HEK293 (cell line): Measurements from ENCODE around the gene ADCY3.

Experiments
- CTCF ChIA-PET: fragments of 350-600 bp; formaldehyde crosslinking; extraction: SDS; loops from one replicate; lab custom pipeline; 2021; ENCODE audit warnings: antibody characterized with exemption; lab: Yijun Ruan, JAX
- POLR2A ChIA-PET: fragments of 300-600 bp; formaldehyde crosslinking; extraction: SDS; loops from one replicate; lab custom pipeline; 2020; ENCODE audit warnings: antibody characterized with exemption, inconsistent platforms; lab: Yijun Ruan, JAX
- H3K27ac ChIP-seq: fragments of 200-500 bp; sonication (Bioruptor generic); 2 replicates; pipeline ENCODE4 v1.5.1; 2014; ENCODE audit warnings: low read depth, low read length, control low read depth, inconsistent platforms; ENCODE audit errors: extremely low read depth
- H3K36me3 ChIP-seq, 2 experiments: fragments of 200-500 bp in 1 of 2; sonication (Bioruptor generic) in 1 of 2; 1 replicate in 1 of 2; 2 replicates in 1 of 2; pipeline ENCODE4 v1.5.1; 2014 to 2017; ENCODE audit warnings: inconsistent platforms in 2 of 2, low read length in 2 of 2; ENCODE audit not compliant: control insufficient read depth in 2 of 2, insufficient read depth in 1 of 2
- H3K4me1 ChIP-seq: fragments of 200-500 bp; sonication (Bioruptor generic); 2 replicates; pipeline ENCODE4 v1.5.1; 2014; ENCODE audit warnings: mild to moderate bottlenecking, low read length, inconsistent platforms; ENCODE audit not compliant: control insufficient read depth, insufficient read depth
- H3K4me3 ChIP-seq: 2 replicates; pipeline ENCODE4 v1.5.1; 2011; ENCODE audit warnings: low read depth, mild to moderate bottlenecking, control low read depth, low read length, moderate library complexity
- H3K9me3 ChIP-seq: fragments of 200-500 bp; sonication (Bioruptor generic); 2 replicates; pipeline ENCODE4 v1.5.1; 2014; ENCODE audit warnings: low read depth, low read length, inconsistent platforms; ENCODE audit not compliant: control insufficient read depth, insufficient read depth
- KLF16 ChIP-seq: fragments of 450-650 bp; formaldehyde crosslinking; IDR thresholded peaks from 2 replicates; pipeline ENCODE4 v1.5.1; 2017; ENCODE audit warnings: missing biosample characterization, missing genetic modification characterization
- MEIS1 ChIP-seq: sonication (generic); formaldehyde crosslinking; IDR thresholded peaks from 2 replicates; pipeline ENCODE4 v1.8.1; 2022; ENCODE audit warnings: missing genetic modification reagents, mild to moderate bottlenecking, borderline replicate concordance
- MZF1 ChIP-seq: fragments of 450-650 bp; formaldehyde crosslinking; IDR thresholded peaks from 2 replicates; pipeline ENCODE4 v1.5.1; 2017; ENCODE audit warnings: missing biosample characterization, missing genetic modification characterization, borderline replicate concordance
- YY2 ChIP-seq: fragments of 450-650 bp; formaldehyde crosslinking; IDR thresholded peaks from 2 replicates; pipeline ENCODE4 v1.5.1; 2016; ENCODE audit warnings: missing biosample characterization, missing genetic modification characterization
- ZNF202 ChIP-seq: fragments of 450-650 bp; formaldehyde crosslinking; IDR thresholded peaks from 2 replicates; pipeline ENCODE4 v1.5.1; 2016; ENCODE audit warnings: missing biosample characterization, missing genetic modification characterization, borderline replicate concordance
- ZNF324 ChIP-seq: fragments of 450-650 bp; formaldehyde crosslinking; IDR thresholded peaks from 2 replicates; pipeline ENCODE4 v1.5.1; 2016; ENCODE audit warnings: missing biosample characterization, missing genetic modification characterization
- ZNF391 ChIP-seq: fragments of 450-650 bp; formaldehyde crosslinking; IDR thresholded peaks from 2 replicates; pipeline ENCODE4 v1.5.1; 2016; ENCODE audit warnings: low read depth, missing biosample characterization, missing genetic modification characterization, borderline replicate concordance
- ZNF530 ChIP-seq: fragments of 450-650 bp; formaldehyde crosslinking; IDR thresholded peaks from 2 replicates; pipeline ENCODE4 v1.5.1; 2016; ENCODE audit warnings: low read depth, missing biosample characterization, missing genetic modification characterization
- ZNF701 ChIP-seq: fragments of 450-650 bp; formaldehyde crosslinking; IDR thresholded peaks from 2 replicates; pipeline ENCODE4 v1.5.1; 2016; ENCODE audit warnings: missing biosample characterization, missing genetic modification characterization
- TF ChIP-seq, protein P1 (sequence below): fragments of 450-650 bp; formaldehyde crosslinking; IDR thresholded peaks from 2 replicates; pipeline ENCODE4 v1.5.1; 2016; ENCODE audit warnings: missing biosample characterization, missing genetic modification characterization
- TF ChIP-seq, protein P2 (sequence below): fragments of 450-650 bp; formaldehyde crosslinking; IDR thresholded peaks from 2 replicates; pipeline ENCODE4 v1.5.1; 2016; ENCODE audit warnings: missing biosample characterization, missing genetic modification characterization
- TF ChIP-seq, protein P3 (sequence below): fragments of 450-650 bp; formaldehyde crosslinking; IDR thresholded peaks from 2 replicates; pipeline ENCODE4 v1.5.1; 2016; ENCODE audit warnings: missing biosample characterization, missing genetic modification characterization
- TF ChIP-seq, protein P4 (sequence below): fragments of 450-650 bp; formaldehyde crosslinking; IDR thresholded peaks from 2 replicates; pipeline ENCODE4 v1.5.1; 2016; ENCODE audit warnings: missing biosample characterization, missing genetic modification characterization, borderline replicate concordance

Gene ADCY3

DNA sequence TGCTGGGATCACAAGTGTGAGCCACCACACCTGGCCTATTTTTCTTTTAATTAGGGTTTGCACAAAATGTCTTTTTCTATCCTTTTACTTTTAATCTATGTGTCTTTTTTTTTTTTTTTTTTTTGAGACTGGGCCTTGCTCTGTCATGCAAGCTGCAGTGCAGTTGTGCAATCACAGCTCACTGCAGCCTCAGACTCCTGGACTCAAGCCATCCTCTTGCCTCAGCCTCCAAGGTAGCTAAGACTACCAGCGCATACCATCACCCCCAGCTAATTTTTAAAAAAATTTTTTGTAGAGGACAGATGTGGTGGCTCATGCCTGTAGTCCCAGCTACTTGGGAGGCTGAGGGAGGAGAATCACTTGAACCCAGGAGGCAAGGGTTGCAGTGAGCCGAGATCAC lies 27.1 kb downstream of the ADCY3 start:
- TF ChIP-seq, protein P1, sequence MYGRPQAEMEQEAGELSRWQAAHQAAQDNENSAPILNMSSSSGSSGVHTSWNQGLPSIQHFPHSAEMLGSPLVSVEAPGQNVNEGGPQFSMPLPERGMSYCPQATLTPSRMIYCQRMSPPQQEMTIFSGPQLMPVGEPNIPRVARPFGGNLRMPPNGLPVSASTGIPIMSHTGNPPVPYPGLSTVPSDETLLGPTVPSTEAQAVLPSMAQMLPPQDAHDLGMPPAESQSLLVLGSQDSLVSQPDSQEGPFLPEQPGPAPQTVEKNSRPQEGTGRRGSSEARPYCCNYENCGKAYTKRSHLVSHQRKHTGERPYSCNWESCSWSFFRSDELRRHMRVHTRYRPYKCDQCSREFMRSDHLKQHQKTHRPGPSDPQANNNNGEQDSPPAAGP (tag by site-specific recombination), result no peak
- TF ChIP-seq, protein P2, sequence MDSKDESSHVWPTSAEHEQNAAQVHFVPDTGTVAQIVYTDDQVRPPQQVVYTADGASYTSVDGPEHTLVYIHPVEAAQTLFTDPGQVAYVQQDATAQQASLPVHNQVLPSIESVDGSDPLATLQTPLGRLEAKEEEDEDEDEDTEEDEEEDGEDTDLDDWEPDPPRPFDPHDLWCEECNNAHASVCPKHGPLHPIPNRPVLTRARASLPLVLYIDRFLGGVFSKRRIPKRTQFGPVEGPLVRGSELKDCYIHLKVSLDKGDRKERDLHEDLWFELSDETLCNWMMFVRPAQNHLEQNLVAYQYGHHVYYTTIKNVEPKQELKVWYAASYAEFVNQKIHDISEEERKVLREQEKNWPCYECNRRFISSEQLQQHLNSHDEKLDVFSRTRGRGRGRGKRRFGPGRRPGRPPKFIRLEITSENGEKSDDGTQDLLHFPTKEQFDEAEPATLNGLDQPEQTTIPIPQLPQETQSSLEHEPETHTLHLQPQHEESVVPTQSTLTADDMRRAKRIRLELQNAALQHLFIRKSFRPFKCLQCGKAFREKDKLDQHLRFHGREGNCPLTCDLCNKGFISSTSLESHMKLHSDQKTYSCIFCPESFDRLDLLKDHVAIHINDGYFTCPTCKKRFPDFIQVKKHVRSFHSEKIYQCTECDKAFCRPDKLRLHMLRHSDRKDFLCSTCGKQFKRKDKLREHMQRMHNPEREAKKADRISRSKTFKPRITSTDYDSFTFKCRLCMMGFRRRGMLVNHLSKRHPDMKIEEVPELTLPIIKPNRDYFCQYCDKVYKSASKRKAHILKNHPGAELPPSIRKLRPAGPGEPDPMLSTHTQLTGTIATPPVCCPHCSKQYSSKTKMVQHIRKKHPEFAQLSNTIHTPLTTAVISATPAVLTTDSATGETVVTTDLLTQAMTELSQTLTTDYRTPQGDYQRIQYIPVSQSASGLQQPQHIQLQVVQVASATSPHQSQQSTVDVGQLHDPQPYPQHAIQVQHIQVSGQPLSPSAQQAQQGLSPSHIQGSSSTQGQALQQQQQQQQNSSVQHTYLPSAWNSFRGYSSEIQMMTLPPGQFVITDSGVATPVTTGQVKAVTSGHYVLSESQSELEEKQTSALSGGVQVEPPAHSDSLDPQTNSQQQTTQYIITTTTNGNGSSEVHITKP (tag by site-specific recombination), result no peak
- TF ChIP-seq, protein P3, sequence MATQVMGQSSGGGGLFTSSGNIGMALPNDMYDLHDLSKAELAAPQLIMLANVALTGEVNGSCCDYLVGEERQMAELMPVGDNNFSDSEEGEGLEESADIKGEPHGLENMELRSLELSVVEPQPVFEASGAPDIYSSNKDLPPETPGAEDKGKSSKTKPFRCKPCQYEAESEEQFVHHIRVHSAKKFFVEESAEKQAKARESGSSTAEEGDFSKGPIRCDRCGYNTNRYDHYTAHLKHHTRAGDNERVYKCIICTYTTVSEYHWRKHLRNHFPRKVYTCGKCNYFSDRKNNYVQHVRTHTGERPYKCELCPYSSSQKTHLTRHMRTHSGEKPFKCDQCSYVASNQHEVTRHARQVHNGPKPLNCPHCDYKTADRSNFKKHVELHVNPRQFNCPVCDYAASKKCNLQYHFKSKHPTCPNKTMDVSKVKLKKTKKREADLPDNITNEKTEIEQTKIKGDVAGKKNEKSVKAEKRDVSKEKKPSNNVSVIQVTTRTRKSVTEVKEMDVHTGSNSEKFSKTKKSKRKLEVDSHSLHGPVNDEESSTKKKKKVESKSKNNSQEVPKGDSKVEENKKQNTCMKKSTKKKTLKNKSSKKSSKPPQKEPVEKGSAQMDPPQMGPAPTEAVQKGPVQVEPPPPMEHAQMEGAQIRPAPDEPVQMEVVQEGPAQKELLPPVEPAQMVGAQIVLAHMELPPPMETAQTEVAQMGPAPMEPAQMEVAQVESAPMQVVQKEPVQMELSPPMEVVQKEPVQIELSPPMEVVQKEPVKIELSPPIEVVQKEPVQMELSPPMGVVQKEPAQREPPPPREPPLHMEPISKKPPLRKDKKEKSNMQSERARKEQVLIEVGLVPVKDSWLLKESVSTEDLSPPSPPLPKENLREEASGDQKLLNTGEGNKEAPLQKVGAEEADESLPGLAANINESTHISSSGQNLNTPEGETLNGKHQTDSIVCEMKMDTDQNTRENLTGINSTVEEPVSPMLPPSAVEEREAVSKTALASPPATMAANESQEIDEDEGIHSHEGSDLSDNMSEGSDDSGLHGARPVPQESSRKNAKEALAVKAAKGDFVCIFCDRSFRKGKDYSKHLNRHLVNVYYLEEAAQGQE (tag by site-specific recombination), result no peak
- TF ChIP-seq KLF16 (tag by site-specific recombination), result no peak
- TF ChIP-seq ZNF701 (tag by site-specific recombination), result no peak
- TF ChIP-seq, protein P4, sequence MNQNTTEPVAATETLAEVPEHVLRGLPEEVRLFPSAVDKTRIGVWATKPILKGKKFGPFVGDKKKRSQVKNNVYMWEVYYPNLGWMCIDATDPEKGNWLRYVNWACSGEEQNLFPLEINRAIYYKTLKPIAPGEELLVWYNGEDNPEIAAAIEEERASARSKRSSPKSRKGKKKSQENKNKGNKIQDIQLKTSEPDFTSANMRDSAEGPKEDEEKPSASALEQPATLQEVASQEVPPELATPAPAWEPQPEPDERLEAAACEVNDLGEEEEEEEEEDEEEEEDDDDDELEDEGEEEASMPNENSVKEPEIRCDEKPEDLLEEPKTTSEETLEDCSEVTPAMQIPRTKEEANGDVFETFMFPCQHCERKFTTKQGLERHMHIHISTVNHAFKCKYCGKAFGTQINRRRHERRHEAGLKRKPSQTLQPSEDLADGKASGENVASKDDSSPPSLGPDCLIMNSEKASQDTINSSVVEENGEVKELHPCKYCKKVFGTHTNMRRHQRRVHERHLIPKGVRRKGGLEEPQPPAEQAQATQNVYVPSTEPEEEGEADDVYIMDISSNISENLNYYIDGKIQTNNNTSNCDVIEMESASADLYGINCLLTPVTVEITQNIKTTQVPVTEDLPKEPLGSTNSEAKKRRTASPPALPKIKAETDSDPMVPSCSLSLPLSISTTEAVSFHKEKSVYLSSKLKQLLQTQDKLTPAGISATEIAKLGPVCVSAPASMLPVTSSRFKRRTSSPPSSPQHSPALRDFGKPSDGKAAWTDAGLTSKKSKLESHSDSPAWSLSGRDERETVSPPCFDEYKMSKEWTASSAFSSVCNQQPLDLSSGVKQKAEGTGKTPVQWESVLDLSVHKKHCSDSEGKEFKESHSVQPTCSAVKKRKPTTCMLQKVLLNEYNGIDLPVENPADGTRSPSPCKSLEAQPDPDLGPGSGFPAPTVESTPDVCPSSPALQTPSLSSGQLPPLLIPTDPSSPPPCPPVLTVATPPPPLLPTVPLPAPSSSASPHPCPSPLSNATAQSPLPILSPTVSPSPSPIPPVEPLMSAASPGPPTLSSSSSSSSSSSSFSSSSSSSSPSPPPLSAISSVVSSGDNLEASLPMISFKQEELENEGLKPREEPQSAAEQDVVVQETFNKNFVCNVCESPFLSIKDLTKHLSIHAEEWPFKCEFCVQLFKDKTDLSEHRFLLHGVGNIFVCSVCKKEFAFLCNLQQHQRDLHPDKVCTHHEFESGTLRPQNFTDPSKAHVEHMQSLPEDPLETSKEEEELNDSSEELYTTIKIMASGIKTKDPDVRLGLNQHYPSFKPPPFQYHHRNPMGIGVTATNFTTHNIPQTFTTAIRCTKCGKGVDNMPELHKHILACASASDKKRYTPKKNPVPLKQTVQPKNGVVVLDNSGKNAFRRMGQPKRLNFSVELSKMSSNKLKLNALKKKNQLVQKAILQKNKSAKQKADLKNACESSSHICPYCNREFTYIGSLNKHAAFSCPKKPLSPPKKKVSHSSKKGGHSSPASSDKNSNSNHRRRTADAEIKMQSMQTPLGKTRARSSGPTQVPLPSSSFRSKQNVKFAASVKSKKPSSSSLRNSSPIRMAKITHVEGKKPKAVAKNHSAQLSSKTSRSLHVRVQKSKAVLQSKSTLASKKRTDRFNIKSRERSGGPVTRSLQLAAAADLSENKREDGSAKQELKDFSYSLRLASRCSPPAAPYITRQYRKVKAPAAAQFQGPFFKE (tag by site-specific recombination), result no peak
- ChIA-PET CTCF (interaction anchor here (0.8 kb wide), 1 partner anchor 18 kb away, joined by 3 read pairs; no protein-coding TSS in a partner anchor), POLR2A (interaction anchor here (0.6 kb wide), 1 partner anchor 771 kb away, joined by 3 read pairs; no protein-coding TSS in a partner anchor)
- H3K36me3 ChIP-seq, result peaks cover 3 to 27% of the 10 kb centered on the region in 2 experiments; a peak in 2 of 3 replicates
- no peaks in the 10 kb centered on the region for H3K9me3 ChIP-seq
- no peak overlapping the region for H3K4me3 ChIP-seq
- no peak overlapping the region for H3K27ac ChIP-seq
- H3K4me1 ChIP-seq, result no peaks in the 10 kb centered on the region

DNA sequence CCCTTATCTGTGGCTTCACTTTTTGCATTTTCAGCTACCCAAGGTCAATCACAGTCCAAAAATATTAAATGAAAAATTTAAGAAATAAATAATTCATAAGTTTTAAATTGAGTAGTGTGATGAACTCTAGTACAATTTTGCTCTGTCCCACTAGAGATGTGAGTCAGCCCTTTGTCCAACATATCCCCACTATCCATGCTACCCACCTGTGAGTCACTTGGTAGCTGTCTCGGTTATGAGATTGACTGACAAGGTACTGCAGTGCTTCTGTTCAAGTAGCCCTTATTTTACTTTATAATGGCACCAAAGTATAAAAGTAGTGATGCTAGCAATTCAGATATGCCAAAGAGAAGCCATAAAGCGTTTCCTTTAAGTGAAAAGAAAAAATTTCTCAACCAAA lies 28.8 kb downstream of the ADCY3 start:
- ChIA-PET POLR2A (no interaction called here), CTCF (no interaction called here)
- Histone ChIP-seq H3K4me1 (no peaks in the 10 kb centered on the region), H3K36me3 (peaks cover 3 to 15% of the 10 kb centered on the region in 2 experiments; a peak in 1 of 3 replicates), H3K9me3 (no peaks in the 10 kb centered on the region), H3K4me3 (no peak overlapping the region), H3K27ac (no peak overlapping the region)
- TF ChIP-seq ZNF324, result no peak
- TF ChIP-seq YY2 (tag by site-specific recombination), result no peak
- no peak for TF ChIP-seq MZF1
- TF ChIP-seq ZNF530, result no peak
- no peak for TF ChIP-seq ZNF391 (tag by site-specific recombination)
- TF ChIP-seq MEIS1 (CRISPR knock-in tag), result no peak
- no peak for TF ChIP-seq ZNF202 (tag by site-specific recombination)
